ENCODE measurements around the gene ARHGAP44. TPM values are rescaled to one million over a fixed set of nuclear protein-coding genes. Genes with fewer than 3 reads are reported as not detected.
"Not testable (repeated sequence)": the region's sequence is repeated elsewhere in the genome, so short reads cannot be mapped to it uniquely, and the experiment has no call there.

Gene ARHGAP44
- total RNA-seq, 1 donor: 2.3 TPM

GRCh38 chr17:12859520-12859919 lies 70.2 kb downstream of the ARHGAP44 start:
- TF ChIP-seq, protein P1, sequence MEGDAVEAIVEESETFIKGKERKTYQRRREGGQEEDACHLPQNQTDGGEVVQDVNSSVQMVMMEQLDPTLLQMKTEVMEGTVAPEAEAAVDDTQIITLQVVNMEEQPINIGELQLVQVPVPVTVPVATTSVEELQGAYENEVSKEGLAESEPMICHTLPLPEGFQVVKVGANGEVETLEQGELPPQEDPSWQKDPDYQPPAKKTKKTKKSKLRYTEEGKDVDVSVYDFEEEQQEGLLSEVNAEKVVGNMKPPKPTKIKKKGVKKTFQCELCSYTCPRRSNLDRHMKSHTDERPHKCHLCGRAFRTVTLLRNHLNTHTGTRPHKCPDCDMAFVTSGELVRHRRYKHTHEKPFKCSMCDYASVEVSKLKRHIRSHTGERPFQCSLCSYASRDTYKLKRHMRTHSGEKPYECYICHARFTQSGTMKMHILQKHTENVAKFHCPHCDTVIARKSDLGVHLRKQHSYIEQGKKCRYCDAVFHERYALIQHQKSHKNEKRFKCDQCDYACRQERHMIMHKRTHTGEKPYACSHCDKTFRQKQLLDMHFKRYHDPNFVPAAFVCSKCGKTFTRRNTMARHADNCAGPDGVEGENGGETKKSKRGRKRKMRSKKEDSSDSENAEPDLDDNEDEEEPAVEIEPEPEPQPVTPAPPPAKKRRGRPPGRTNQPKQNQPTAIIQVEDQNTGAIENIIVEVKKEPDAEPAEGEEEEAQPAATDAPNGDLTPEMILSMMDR (IDR thresholded peaks at IDR 0.05; ENCODE audit: insufficient read depth, low read length): no peak
- no peak for DNase-seq (ENCODE audit: low read depth)
- no peak overlapping the region for H3K4me3 ChIP-seq (ENCODE audit: low read depth, low read length)

GRCh38 chr17:12865769-12866168 lies 76.5 kb downstream of the ARHGAP44 start:
- no peak for DNase-seq (ENCODE audit: low read depth)
- TF ChIP-seq, protein P1 (IDR thresholded peaks at IDR 0.05; ENCODE audit: insufficient read depth, low read length): no peak
- H3K4me3 ChIP-seq (ENCODE audit: low read depth, low read length): no peak overlapping the region

DNA sequence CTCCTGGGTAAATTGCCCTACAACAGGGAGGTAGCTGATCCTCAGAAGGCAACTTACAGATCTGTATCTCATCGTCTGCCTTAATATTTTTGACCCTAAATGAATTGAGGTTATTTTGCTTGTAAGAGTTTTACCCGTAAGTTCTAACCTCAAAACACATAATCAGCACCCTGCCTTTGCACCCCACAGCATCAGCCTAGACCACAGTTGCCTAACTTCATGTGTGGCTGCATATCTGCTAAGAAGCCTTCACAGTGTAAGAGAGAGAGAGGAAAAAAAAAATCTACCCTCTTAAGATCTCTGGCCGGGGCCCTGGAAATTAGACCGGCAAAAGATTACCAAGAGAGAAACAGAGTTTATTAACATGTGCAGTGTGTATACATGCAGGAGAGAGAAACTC lies 76.9 kb downstream of the ARHGAP44 start:
- TF ChIP-seq, protein P1 (IDR thresholded peaks at IDR 0.05; ENCODE audit: insufficient read depth, low read length): no peak
- DNase-seq (ENCODE audit: low read depth): no peak
- H3K4me3 ChIP-seq (ENCODE audit: low read depth, low read length): no peak overlapping the region

DNA sequence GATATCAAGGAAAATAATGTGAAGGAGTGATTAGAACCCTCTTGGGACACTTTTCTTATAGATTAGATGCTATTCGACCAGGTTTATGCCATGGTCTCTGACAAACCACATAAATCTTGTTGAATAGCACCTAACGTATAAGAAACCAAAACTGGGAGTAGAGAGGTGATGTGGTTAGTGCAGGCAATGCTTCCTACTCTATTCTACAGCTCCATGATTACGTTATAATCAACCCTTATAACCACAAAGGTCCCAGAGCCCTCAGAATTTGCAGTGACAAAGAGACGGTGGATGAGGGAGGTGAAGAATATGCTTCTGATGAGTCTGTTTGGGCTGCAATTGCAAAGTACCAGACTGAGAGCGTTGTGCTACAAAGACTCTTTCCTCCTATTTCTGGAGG lies 78.4 kb downstream of the ARHGAP44 start:
- no peak overlapping the region for H3K4me3 ChIP-seq (ENCODE audit: low read depth, low read length)
- TF ChIP-seq, protein P1 (IDR thresholded peaks at IDR 0.05; ENCODE audit: insufficient read depth, low read length): no peak
- DNase-seq (ENCODE audit: low read depth): no peak

GRCh38 chr17:12873415-12874125 lies 84.3 kb downstream of the ARHGAP44 start:
- not testable (repeated sequence) for H3K4me3 ChIP-seq (ENCODE audit: low read depth, low read length); DNase-seq (ENCODE audit: low read depth)

GRCh38 chr17:12877953-12878669 lies 88.8 kb downstream of the ARHGAP44 start:
- TF ChIP-seq, protein P1 (IDR thresholded peaks at IDR 0.05; ENCODE audit: insufficient read depth, low read length): no peak
- no peak for DNase-seq (ENCODE audit: low read depth)
- H3K4me3 ChIP-seq (ENCODE audit: low read depth, low read length): no peak overlapping the region

- H3K4me3 ChIP-seq (ENCODE audit: low read depth, low read length); DNase-seq (ENCODE audit: low read depth): not testable (repeated sequence)
Observed at GRCh38 chr17:12879096-12879495, 89.8 kb downstream of the ARHGAP44 start.

DNA sequence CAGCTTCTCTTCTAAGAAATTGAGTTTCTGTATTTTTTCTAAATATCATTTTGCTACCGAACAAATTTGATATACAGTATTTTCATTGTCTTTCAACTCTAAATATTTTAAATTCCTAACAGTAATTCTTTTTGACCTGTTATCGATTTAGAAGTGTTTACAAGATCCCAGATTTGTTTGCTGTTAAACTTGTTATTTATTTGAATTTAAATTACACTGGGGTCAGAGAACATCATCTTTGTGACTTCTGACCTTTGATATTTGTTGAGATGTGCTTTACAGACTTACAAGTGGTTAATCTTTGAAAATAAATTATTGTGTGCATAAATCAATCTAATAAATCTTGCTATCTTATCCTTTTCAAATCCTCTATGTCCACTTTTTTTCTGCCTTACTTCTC lies 94.2 kb downstream of the ARHGAP44 start:
- no peak for DNase-seq (ENCODE audit: low read depth)
- TF ChIP-seq, protein P1 (IDR thresholded peaks at IDR 0.05; ENCODE audit: insufficient read depth, low read length): no peak
- H3K4me3 ChIP-seq (ENCODE audit: low read depth, low read length): no peak overlapping the region
